Osteocyte (in vitro differentiated cells): ENCODE data around the gene RPL39L. TPM values are rescaled to one million over a fixed set of nuclear protein-coding genes. Genes with fewer than 3 reads are reported as not detected.

Experiments used
- DNase-seq: peaks from one replicate; pipeline ENCODE4 v3.0.0; 2021; ENCODE audit warnings: mixed read lengths; ENCODE audit not compliant: unreplicated experiment; ENCODE audit errors: extremely low spot score
- H3K27ac Mint-ChIP-seq: one replicate; pipeline ENCODE4 v1.8.0; 2021; ENCODE audit warnings: mild to moderate bottlenecking, mixed read lengths; ENCODE audit not compliant: unreplicated experiment
- H3K27me3 Mint-ChIP-seq: one replicate; pipeline ENCODE4 v1.8.0; 2021; ENCODE audit warnings: mixed read lengths; ENCODE audit not compliant: unreplicated experiment
- H3K36me3 Mint-ChIP-seq: one replicate; pipeline ENCODE4 v1.8.0; 2021; ENCODE audit warnings: mixed read lengths; ENCODE audit not compliant: unreplicated experiment
- H3K4me1 Mint-ChIP-seq: one replicate; pipeline ENCODE4 v1.8.0; 2021; ENCODE audit warnings: mixed read lengths; ENCODE audit not compliant: unreplicated experiment
- H3K4me3 Mint-ChIP-seq: one replicate; pipeline ENCODE4 v1.8.0; 2021; ENCODE audit warnings: mild to moderate bottlenecking, moderate library complexity, mixed read lengths; ENCODE audit not compliant: unreplicated experiment
- H3K9me3 Mint-ChIP-seq: one replicate; pipeline ENCODE4 v1.8.0; 2021; ENCODE audit warnings: mixed read lengths; ENCODE audit not compliant: unreplicated experiment
- total RNA-seq: library from RNA; stranded (reverse); gene quantifications from 2 replicates; pipeline ENCODE4 v1.2.1, GENCODE V29; 2021
- TF ChIP-seq, protein P1 (sequence below): fragments of 200-600 bp; sonication (generic); IDR thresholded peaks from 2 replicates; pipeline ENCODE4 v1.5.0; 2021; ENCODE audit warnings: antibody characterized with exemption, mild to moderate bottlenecking, moderate library complexity

Gene RPL39L
- total RNA-seq, 1 donor from 2014 or later, result 19.5 TPM

DNA sequence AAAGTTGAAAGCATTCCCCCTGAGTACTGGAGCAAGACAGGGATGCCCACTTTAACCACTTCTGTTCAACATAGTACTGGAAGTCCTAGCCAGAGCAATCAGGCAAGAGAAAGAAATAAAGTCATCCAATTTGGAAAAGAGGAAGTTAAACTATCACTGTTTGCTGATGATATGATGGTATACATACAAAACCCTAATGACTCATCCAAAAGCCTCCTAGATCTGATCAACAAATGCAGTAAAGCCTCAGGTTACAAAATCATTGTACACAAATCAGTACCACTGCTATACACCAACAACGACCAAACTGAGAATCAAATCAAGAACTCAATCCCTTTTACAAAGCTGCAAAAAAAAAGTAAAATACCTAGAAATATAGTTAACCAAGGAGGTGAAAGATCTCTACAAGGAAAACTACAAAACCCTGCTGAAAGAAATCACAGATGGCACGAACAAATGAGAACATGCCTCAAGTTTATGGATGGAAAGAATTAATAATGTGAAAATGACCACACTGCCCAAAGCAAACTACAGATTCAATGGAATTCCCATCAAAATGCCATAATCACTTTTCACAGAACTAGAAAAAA, 40.3 kb downstream of the RPL39L start:
- Mint-ChIP-seq H3K4me1 (peaks cover 12% of the 10 kb centered on the region), H3K27me3 (no peaks in the 10 kb centered on the region), H3K4me3 (no peak overlapping the region), H3K9me3 (peaks cover 35% of the 10 kb centered on the region), H3K36me3 (peaks cover 2% of the 10 kb centered on the region), H3K27ac (no peak overlapping the region)
- TF ChIP-seq, protein P1, sequence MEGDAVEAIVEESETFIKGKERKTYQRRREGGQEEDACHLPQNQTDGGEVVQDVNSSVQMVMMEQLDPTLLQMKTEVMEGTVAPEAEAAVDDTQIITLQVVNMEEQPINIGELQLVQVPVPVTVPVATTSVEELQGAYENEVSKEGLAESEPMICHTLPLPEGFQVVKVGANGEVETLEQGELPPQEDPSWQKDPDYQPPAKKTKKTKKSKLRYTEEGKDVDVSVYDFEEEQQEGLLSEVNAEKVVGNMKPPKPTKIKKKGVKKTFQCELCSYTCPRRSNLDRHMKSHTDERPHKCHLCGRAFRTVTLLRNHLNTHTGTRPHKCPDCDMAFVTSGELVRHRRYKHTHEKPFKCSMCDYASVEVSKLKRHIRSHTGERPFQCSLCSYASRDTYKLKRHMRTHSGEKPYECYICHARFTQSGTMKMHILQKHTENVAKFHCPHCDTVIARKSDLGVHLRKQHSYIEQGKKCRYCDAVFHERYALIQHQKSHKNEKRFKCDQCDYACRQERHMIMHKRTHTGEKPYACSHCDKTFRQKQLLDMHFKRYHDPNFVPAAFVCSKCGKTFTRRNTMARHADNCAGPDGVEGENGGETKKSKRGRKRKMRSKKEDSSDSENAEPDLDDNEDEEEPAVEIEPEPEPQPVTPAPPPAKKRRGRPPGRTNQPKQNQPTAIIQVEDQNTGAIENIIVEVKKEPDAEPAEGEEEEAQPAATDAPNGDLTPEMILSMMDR, result no peak
- no peak for DNase-seq

DNA sequence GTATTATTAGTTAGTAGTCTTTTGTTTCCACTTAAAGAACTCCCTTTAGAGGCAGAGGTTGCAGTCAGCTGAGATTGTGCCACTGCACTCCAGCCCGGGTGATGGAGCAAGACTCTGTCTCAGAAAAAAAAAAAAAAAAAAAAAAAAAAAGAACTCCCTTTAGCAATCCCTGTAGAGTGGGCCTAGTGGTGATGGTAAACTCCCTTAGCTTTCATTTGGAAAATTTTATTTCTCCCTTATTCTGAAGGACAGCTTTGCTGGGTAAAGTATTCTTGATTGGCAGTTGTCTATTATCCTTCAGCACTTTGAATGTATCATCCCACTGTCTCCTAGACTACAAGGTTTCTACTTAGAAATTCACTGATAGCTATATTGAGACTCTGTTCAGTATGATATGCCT, 46.0 kb downstream of the RPL39L start:
- Mint-ChIP-seq H3K4me1 (no peaks in the 10 kb centered on the region), H3K4me3 (no peak overlapping the region)

DNA sequence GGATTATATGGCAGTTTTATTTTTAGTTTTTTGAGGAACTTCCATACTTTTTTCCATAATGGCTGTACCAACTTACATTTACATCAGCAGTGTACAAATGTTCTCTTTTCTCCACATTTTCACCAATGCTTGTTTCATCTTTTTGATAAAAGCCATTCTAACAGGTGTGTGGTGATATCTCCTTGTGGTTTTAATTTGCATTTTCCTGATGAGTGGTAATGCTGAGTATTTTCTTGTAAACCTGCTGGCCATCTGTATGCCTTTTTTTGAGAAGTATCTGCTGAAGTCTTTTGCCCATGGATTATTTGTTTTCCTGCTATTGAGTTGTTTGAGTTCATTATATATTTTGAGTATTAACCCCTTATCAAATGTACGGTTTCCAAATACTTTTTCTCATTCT, 50.6 kb downstream of the RPL39L start:
- Mint-ChIP-seq H3K4me3 (no peak overlapping the region), H3K9me3 (peaks cover 27% of the 10 kb centered on the region), H3K4me1 (peaks cover 16% of the 10 kb centered on the region), H3K27me3 (no peaks in the 10 kb centered on the region), H3K36me3 (peaks cover 16% of the 10 kb centered on the region), H3K27ac (no peak overlapping the region)
- no peak for DNase-seq
- TF ChIP-seq, protein P1, result no peak

More for the DNA sequence above, 46.0 kb downstream of the RPL39L start:
- DNase-seq, result no peak
- TF ChIP-seq, protein P1, result no peak
- H3K27ac Mint-ChIP-seq, result no peak overlapping the region
- H3K27me3 Mint-ChIP-seq, result no peaks in the 10 kb centered on the region
- H3K9me3 Mint-ChIP-seq, result peaks cover 43% of the 10 kb centered on the region
- H3K36me3 Mint-ChIP-seq, result peaks cover 8% of the 10 kb centered on the region

DNA sequence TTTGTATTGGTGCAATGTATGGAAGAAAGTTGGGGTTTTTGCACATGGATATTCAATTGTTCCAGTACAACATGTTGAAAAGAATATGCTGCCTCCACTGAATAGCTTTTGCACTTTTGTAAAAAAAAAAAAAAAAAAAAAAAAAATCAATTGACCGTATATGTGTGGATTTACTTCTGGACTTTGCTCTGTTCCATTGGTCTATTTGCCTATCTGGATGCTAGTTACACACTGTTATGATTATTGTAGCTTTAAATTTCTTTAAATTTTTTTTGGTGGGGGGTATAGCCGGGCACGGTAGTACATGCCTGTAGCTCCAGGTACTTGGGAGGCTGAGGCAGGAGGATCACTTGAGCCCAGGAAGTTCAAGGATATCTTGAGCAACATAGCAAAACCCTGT, 52.5 kb downstream of the RPL39L start:
- Mint-ChIP-seq H3K4me3 (no peak overlapping the region), H3K4me1 (peaks cover 23% of the 10 kb centered on the region), H3K27ac (no peak overlapping the region), H3K27me3 (no peaks in the 10 kb centered on the region), H3K9me3 (peaks cover 24% of the 10 kb centered on the region), H3K36me3 (peaks cover 15% of the 10 kb centered on the region)
- TF ChIP-seq, protein P1, result no peak
- DNase-seq, result no peak

DNA sequence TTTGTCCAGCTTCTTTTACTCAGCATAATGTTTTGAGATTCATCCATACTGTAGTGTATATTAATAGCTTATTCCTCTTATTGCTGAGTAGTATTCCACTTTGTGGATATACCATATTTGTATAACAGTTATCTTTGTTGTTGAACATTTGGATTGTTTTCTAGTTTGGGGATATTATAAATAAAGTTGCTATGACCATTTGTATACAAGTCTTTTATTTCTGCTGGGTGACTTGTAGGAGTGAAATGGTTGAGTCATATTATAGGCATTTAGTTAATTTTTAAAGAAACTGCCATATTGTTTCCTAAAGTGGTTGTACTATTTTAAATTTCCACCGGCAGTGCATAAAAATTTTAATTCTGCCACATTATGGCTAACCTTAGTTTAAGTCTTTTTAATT, 53.4 kb downstream of the RPL39L start:
- DNase-seq, result no peak
- Mint-ChIP-seq H3K4me3 (no peak overlapping the region), H3K4me1 (peaks cover 23% of the 10 kb centered on the region), H3K27me3 (no peaks in the 10 kb centered on the region), H3K9me3 (peaks cover 24% of the 10 kb centered on the region), H3K36me3 (peaks cover 13% of the 10 kb centered on the region), H3K27ac (no peak overlapping the region)
- TF ChIP-seq, protein P1, result no peak
